ENCODE results near the gene ARHGEF3. TPM values are rescaled to one million over a fixed set of nuclear protein-coding genes. Genes with fewer than 3 reads are reported as not detected.

Gene ARHGEF3
- total and polyA plus RNA-seq, 2 donors (not counting 3 experiments of a cell fraction or from before 2014, with no cell fraction given), result 6.7 to 16.3 TPM

DNA sequence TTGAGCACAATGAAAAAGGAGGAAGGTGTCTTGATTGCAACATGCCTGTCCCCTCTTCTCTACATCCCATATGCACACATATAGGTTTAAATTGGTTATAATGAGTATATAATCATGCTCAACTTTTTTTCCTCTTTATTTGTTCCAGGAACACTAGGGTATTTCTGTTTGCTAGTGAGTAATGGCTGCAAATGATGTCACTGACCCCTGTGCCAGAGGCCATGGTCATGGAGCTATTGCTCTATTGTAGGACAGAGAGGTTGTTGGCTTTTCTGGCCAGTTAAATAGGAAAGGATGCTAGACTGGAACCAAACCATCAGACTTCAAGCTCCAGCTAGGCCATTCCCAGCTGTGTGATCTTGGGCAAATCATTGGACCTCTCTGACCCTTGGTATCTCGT, 9.6 kb downstream of the ARHGEF3 start:
- H3K36me3 ChIP-seq (ENCODE audit: control insufficient read depth in 2 of 2, extremely low read depth in 1 of 2, insufficient read depth in 2 of 2, low read length in 2 of 2), result no peaks in the 10 kb centered on the region
- H3K9me1 ChIP-seq (replicated peaks; ENCODE audit: control insufficient read depth, extremely low read depth, insufficient read depth, low read length), result no peaks in the 10 kb centered on the region
- BruUV-seq (replicated peaks), result no TSS peak
- no peak overlapping the region for H2AFZ ChIP-seq (ENCODE audit: low read depth, low read length)
- H4K20me1 ChIP-seq (replicated peaks; ENCODE audit: control insufficient read depth, extremely low read depth, insufficient read depth, low read length), result no peaks in the 10 kb centered on the region
- no peak overlapping the region for H3K9ac ChIP-seq (replicated peaks; ENCODE audit: extremely low read depth, insufficient read depth, low read length)
- no peak overlapping the region for H3K4me3 ChIP-seq (replicated peaks in 1 of 3; ENCODE audit: insufficient read depth in 1 of 3, low read depth in 1 of 3, low read length in 3 of 3)
- peaks cover 5% of the 10 kb centered on the region for H3K4me1 ChIP-seq (ENCODE audit: control insufficient read depth, extremely low read depth, insufficient read depth, low read length)
- no peaks in the 10 kb centered on the region for H3K9me3 ChIP-seq (replicated peaks; ENCODE audit: control insufficient read depth, insufficient read depth, low read length)
- TF ChIP-seq GATA2 (IDR thresholded peaks at IDR 0.05; ENCODE audit: insufficient read depth, insufficient read length, low read depth, low read length), result no peak
- TF ChIP-seq, protein P1, sequence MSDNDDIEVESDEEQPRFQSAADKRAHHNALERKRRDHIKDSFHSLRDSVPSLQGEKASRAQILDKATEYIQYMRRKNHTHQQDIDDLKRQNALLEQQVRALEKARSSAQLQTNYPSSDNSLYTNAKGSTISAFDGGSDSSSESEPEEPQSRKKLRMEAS (IDR thresholded peaks at IDR 0.05; ENCODE audit: insufficient read depth, insufficient read length), result no peak
- no peak for TF ChIP-seq EZH2 (IDR thresholded peaks at IDR 0.05; ENCODE audit: borderline replicate concordance, low read depth, low read length, severe bottlenecking)
- TF ChIP-seq JUN (IDR thresholded peaks at IDR 0.05; ENCODE audit: borderline replicate concordance, insufficient read depth, insufficient read length, low read depth), result no peak
- TF ChIP-seq FOS (IDR thresholded peaks at IDR 0.05; ENCODE audit: borderline replicate concordance, insufficient read depth, low read length), result no peak
- no peak for TF ChIP-seq POLR2A (IDR thresholded peaks at IDR 0.05; ENCODE audit: low read depth, low read length)
- TF ChIP-seq MYC (IDR thresholded peaks at IDR 0.05; ENCODE audit: low read depth, low read length), result no peak
- TF ChIP-seq, protein P2, sequence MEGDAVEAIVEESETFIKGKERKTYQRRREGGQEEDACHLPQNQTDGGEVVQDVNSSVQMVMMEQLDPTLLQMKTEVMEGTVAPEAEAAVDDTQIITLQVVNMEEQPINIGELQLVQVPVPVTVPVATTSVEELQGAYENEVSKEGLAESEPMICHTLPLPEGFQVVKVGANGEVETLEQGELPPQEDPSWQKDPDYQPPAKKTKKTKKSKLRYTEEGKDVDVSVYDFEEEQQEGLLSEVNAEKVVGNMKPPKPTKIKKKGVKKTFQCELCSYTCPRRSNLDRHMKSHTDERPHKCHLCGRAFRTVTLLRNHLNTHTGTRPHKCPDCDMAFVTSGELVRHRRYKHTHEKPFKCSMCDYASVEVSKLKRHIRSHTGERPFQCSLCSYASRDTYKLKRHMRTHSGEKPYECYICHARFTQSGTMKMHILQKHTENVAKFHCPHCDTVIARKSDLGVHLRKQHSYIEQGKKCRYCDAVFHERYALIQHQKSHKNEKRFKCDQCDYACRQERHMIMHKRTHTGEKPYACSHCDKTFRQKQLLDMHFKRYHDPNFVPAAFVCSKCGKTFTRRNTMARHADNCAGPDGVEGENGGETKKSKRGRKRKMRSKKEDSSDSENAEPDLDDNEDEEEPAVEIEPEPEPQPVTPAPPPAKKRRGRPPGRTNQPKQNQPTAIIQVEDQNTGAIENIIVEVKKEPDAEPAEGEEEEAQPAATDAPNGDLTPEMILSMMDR (IDR thresholded peaks at IDR 0.05; ENCODE audit: extremely low read depth in 1 of 2, insufficient read depth in 1 of 2, low read depth in 1 of 2, low read length in 2 of 2), result no peak
- TF ChIP-seq POLR2AphosphoS5 (IDR thresholded peaks at IDR 0.05; ENCODE audit: insufficient read depth, low read depth, low read length), result no peak
- FAIRE-seq (no peak), DNase-seq (ENCODE audit: low read depth, low spot score) (no peak)
- no peaks in the 10 kb centered on the region for H3K27me3 ChIP-seq (ENCODE audit: control insufficient read depth in 2 of 2, insufficient read depth in 2 of 2, low read length in 2 of 2)
- CTCF ChIA-PET, result interaction anchor here (1.0 to 1.6 kb wide), 2 partner anchors 10 to 90 kb away, joined by 3 to 5 read pairs; partner anchors contain the start of gene ARHGEF3
- peaks cover 2% of the 10 kb centered on the region for H3K79me2 ChIP-seq (ENCODE audit: control insufficient read depth, insufficient read depth, low read length)
- H3K27ac ChIP-seq (ENCODE audit: insufficient read depth, low read depth, low read length), result no peak overlapping the region
- dilution Hi-C loops (cut with MboI; ENCODE audit: extremely low pct_ligation_motif_present, low sequenced_read_pairs), result no loop called here
- intact Hi-C loops (cut with micrococcal nuclease), result no loop called here
- POLR2A ChIA-PET, result no interaction called here
- no peak overlapping the region for H3K4me2 ChIP-seq (ENCODE audit: insufficient read depth, low read length)

Data from endothelial cell of umbilical vein (primary cell).